Suprapubic skin (tissue), 4 donors: ENCODE data around the gene NPLOC4. TPM values are rescaled to one million over a fixed set of nuclear protein-coding genes. Genes with fewer than 3 reads are reported as not detected.
A peak's percentile ranks its signal among the peaks of the same experiment; 100 is the strongest.

Experiments used
- DNase-seq, 2 donors: peaks; one replicate each; pipeline ENCODE4 v3.0.0-alpha.2; 2019; ENCODE audit warnings: low spot score in 2 of 2
- H3K27ac ChIP-seq: fragments of 200-600 bp; sonication (generic); one replicate; pipeline ENCODE4 v1.5.1; 2019
- H3K27me3 ChIP-seq: fragments of 200-600 bp; sonication (generic); one replicate; pipeline ENCODE4 v1.5.1; 2019
- H3K36me3 ChIP-seq: fragments of 200-600 bp; sonication (generic); one replicate; pipeline ENCODE4 v1.5.1; 2019
- H3K4me1 ChIP-seq: fragments of 200-600 bp; sonication (generic); one replicate; pipeline ENCODE4 v1.5.1; 2019
- H3K4me3 ChIP-seq: fragments of 200-600 bp; sonication (generic); one replicate; pipeline ENCODE4 v1.5.1; 2019; ENCODE audit warnings: mild to moderate bottlenecking
- H3K9me3 ChIP-seq: fragments of 200-600 bp; sonication (generic); one replicate; pipeline ENCODE4 v1.5.1; 2019
- EP300 ChIP-seq: sonication (generic); formaldehyde crosslinking; IDR thresholded peaks from one replicate; pipeline ENCODE4 v1.6.1; 2017; ENCODE audit warnings: antibody characterized with exemption
- POLR2A ChIP-seq, 2 donors: fragments of 450-650 bp; IDR thresholded peaks; one replicate each; pipeline ENCODE4 v1.6.1; 2017; ENCODE audit warnings: antibody characterized with exemption in 2 of 2, mild to moderate bottlenecking in 2 of 2, moderate library complexity in 2 of 2
- POLR2AphosphoS5 ChIP-seq, 3 donors: sonication (generic); formaldehyde crosslinking; IDR thresholded peaks; one replicate each; pipeline ENCODE4 v1.6.1; 2017; ENCODE audit warnings: antibody characterized with exemption in 3 of 3
- WGBS: methylation state at CpG from one replicate; pipeline ENCODE4 v1.1.5; 2018; 5-methylcytosine and 5-hydroxymethylcytosine counted together
- total RNA-seq, 4 donors: library from RNA; depleted of rRNA; stranded (reverse); fragments of >200 nt; gene quantifications; one replicate each; pipeline ENCODE4 v1.1.0, GENCODE V29; 2016
- TF ChIP-seq, protein P1 (sequence below), 2 donors: fragments of 200-600 bp in 1 of 2; fragments of 450-650 bp in 1 of 2; sonication (generic) in 1 of 2; IDR thresholded peaks; one replicate each; pipeline ENCODE4 v1.5.1; 2016 to 2019; ENCODE audit warnings: antibody characterized with exemption in 2 of 2, mild to moderate bottlenecking in 1 of 2, moderate library complexity in 1 of 2

Gene NPLOC4
- total RNA-seq, 4 donors from 2014 or later: 77.1 to 115 (median 91.7) TPM

DNA sequence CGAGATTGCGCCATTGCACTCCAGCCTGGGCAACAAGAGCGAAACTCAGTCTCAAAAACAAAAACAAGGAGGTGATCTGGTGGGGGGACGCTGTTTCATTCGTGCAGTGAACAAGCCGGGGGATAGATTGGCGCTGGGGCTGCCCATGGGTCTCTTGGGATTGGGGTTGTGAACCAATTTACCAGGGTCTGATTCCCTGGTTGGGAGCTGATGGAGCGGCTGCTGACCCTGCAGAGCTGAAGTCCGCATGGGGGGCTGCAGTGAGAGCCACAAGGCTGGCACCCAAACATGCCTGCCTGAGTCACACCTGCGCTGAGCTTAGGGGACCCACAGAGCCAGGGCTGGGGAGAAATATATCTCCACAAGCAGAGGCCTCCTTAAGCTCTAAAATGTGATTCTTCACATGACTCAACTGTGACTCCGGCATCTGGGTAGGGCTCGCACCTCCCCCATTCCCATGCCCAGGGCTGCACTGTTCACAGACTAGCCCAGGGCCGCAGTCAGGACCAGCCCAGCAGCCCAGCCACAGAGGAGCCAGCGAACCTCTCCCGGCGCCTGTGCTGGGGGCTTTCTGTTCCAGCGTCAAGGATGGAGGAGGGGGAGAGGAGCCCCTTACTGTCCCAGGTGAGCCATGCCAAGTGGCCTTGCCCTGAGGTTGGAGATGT is 5.0 kb upstream of the NPLOC4 start:
- H3K36me3 ChIP-seq: no peaks in the 10 kb centered on the region
- no peaks in the 10 kb centered on the region for H3K27me3 ChIP-seq
- H3K27ac ChIP-seq: no peak overlapping the region
- H3K9me3 ChIP-seq: no peaks in the 10 kb centered on the region
- peaks cover 7% of the 10 kb centered on the region for H3K4me1 ChIP-seq
- H3K4me3 ChIP-seq: no peak overlapping the region
- no peak for DNase-seq
- TF ChIP-seq EP300 (no peak), POLR2A (IDR thresholded peaks at IDR 0.05) (no peak), POLR2AphosphoS5 (IDR thresholded peaks at IDR 0.05) (no peak)
- TF ChIP-seq, protein P1, sequence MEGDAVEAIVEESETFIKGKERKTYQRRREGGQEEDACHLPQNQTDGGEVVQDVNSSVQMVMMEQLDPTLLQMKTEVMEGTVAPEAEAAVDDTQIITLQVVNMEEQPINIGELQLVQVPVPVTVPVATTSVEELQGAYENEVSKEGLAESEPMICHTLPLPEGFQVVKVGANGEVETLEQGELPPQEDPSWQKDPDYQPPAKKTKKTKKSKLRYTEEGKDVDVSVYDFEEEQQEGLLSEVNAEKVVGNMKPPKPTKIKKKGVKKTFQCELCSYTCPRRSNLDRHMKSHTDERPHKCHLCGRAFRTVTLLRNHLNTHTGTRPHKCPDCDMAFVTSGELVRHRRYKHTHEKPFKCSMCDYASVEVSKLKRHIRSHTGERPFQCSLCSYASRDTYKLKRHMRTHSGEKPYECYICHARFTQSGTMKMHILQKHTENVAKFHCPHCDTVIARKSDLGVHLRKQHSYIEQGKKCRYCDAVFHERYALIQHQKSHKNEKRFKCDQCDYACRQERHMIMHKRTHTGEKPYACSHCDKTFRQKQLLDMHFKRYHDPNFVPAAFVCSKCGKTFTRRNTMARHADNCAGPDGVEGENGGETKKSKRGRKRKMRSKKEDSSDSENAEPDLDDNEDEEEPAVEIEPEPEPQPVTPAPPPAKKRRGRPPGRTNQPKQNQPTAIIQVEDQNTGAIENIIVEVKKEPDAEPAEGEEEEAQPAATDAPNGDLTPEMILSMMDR (IDR thresholded peaks at IDR 0.05): no peak
- 91% methylated on average over 8 of the region's 17 CpGs for WGBS

DNA sequence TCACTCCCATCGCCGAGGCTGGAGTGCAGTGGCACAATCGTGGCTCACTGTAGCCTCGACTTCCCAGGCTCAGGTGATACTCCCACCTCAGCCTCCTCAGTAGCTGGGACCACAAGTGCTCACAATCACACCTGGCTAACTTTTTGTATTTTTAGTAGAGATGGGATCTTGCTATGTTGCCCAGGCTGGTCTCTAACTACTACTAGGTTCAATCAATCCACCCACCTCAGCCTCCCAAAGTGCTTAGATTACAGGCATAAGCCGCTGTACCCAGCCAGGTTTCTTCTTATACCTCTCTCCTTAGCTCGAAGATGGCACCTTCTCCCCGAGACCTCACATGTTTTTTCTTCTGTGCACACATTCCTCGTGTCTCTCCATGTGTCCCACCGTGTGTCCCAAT is 3.1 kb upstream of the NPLOC4 start:
- DNase-seq: no peak
- Histone ChIP-seq H3K9me3 (no peaks in the 10 kb centered on the region), H3K4me3 (no peak overlapping the region), H3K27me3 (no peaks in the 10 kb centered on the region), H3K36me3 (no peaks in the 10 kb centered on the region), H3K27ac (no peak overlapping the region), H3K4me1 (peaks cover 20% of the 10 kb centered on the region)
- no peak for TF ChIP-seq EP300
- TF ChIP-seq, protein P1 (IDR thresholded peaks at IDR 0.05): no peak
- no peak for TF ChIP-seq POLR2AphosphoS5 (IDR thresholded peaks at IDR 0.05)
- TF ChIP-seq POLR2A (IDR thresholded peaks at IDR 0.05): no peak
- 91% methylated on average over 9 of the region's 9 CpGs for WGBS

DNA sequence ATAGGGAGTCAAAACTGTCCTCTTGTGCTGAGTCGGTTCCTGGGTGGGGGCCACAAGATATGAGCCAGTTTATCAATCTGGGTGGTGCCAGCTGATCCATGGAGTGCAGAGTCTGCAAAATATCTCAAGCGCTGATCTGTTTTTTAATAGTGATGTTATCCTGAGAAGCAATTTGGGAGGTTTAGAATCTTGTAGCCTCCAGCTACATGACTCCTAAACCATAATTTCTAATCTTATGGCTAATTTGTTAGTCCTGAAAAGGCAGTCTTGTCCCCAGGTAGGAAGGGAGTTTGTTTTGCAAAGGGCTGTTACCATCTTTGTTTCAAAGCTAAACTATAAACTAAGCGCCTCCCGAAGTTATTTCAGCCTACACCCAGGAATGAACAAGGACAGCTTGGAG is 1.8 kb upstream of the NPLOC4 start:
- Histone ChIP-seq H3K27ac (no peak overlapping the region), H3K9me3 (no peaks in the 10 kb centered on the region), H3K4me3 (no peak overlapping the region), H3K36me3 (no peaks in the 10 kb centered on the region), H3K27me3 (no peaks in the 10 kb centered on the region), H3K4me1 (peaks cover 31% of the 10 kb centered on the region)
- TF ChIP-seq, protein P1 (IDR thresholded peaks at IDR 0.05): no peak
- TF ChIP-seq POLR2AphosphoS5 (IDR thresholded peaks at IDR 0.05) (no peak), POLR2A (IDR thresholded peaks at IDR 0.05) (no peak), EP300 (no peak)
- no peak for DNase-seq
- WGBS: 45% methylated on average over 4 of the region's 4 CpGs

DNA sequence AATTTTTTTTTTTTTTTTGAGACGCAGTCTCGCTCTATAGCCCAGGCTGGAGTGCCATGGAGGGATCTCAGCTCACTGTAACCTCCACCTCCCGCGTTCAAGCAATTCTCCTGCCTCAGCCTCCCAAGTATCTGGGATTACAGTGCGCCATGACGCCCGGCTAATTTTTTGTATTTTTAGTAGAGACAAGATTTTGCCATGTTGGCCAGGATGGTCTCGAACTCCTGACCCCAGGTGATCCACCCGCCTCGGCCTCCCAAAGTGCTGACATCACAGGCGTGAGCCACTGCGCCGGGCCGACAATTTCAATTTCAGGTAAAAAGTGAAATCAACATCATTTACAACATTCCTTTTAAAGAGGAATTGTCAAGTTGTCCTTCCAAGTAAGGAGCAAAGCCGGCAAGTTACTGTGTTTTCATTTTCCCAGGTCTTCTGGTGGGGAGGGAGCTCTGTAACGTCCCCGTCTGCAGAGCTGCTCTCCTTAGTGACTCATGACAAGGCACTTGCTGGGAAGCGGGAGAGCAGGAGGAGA is 873 bp downstream of the NPLOC4 start:
- Histone ChIP-seq H3K4me1 (peaks cover 35% of the 10 kb centered on the region), H3K27me3 (no peaks in the 10 kb centered on the region), H3K27ac (peak overlapping the region; percentile 97), H3K4me3 (peak overlapping the region; percentile 98), H3K9me3 (no peaks in the 10 kb centered on the region), H3K36me3 (no peaks in the 10 kb centered on the region)
- 32% methylated on average over 18 of the region's 18 CpGs for WGBS
- TF ChIP-seq EP300: no peak
- TF ChIP-seq, protein P1 (IDR thresholded peaks at IDR 0.05): no peak
- TF ChIP-seq POLR2AphosphoS5 (IDR thresholded peaks at IDR 0.05): no peak
- TF ChIP-seq POLR2A (IDR thresholded peaks at IDR 0.05): no peak
- no peak for DNase-seq

DNA sequence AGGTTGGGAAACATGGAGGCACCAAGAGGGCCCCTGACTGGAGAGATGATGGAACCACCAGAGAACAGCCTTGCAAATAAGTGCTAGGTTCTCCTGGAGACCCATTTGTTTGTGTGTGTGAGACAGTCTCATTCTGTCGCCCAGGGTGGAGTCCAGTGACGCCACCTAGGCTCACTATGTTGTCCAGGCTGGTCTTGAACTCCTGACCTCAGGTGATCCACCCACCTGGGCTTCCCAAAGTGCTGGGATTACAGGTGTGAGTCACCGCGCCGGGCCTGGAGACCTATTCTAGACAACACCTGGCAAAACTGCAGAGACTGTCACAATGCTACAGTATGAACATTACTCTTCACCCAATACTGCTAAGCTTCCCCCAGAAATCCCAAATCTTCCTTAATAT is 1.5 kb downstream of the NPLOC4 start:
- DNase-seq: no peak
- H3K4me3 ChIP-seq: peak overlapping the region; percentile 98
- H3K4me1 ChIP-seq: peaks cover 35% of the 10 kb centered on the region
- TF ChIP-seq, protein P1 (IDR thresholded peaks at IDR 0.05): no peak
- H3K27ac ChIP-seq: no peak overlapping the region
- no peaks in the 10 kb centered on the region for H3K9me3 ChIP-seq
- WGBS: 74% methylated on average over 5 of the region's 5 CpGs
- no peaks in the 10 kb centered on the region for H3K27me3 ChIP-seq
- no peaks in the 10 kb centered on the region for H3K36me3 ChIP-seq
